SIG-M5 (cell line): ENCODE data around the gene ZNF407.
"Not testable (repeated sequence)": the region's sequence is repeated elsewhere in the genome, so short reads cannot be mapped to it uniquely, and the experiment has no call there.

ENCODE experiments used
- DNase-seq: peaks from one replicate; lab custom pipeline; 2025; lab: John Stamatoyannopoulos, UW

The ZNF407 gene

GRCh38 chr18:75072672-75073371, 475.2 kb downstream of the ZNF407 start:
- no peak for DNase-seq

GRCh38 chr18:75073654-75074053, 476.0 kb downstream of the ZNF407 start:
- no peak for DNase-seq

GRCh38 chr18:75074196-75075015, 476.7 kb downstream of the ZNF407 start:
- DNase-seq: no peak

GRCh38 chr18:75075016-75075305, 477.3 kb downstream of the ZNF407 start:
- DNase-seq: no peak

GRCh38 chr18:75075429-75075841, 477.8 kb downstream of the ZNF407 start:
- DNase-seq: no peak

- no peak for DNase-seq
Measured at GRCh38 chr18:75076286-75076685, 478.6 kb downstream of the ZNF407 start.

- DNase-seq: no peak
Measured at GRCh38 chr18:75081486-75081885, 483.8 kb downstream of the ZNF407 start.

- no peak for DNase-seq
Measured at GRCh38 chr18:75083131-75083530, 485.5 kb downstream of the ZNF407 start.

- no peak for DNase-seq
Measured at GRCh38 chr18:75083761-75084160, 486.1 kb downstream of the ZNF407 start.

GRCh38 chr18:75085676-75086075, 488.0 kb downstream of the ZNF407 start:
- DNase-seq: not testable (repeated sequence)

- DNase-seq: no peak
Measured at GRCh38 chr18:75086494-75087034, 488.9 kb downstream of the ZNF407 start.

GRCh38 chr18:75087119-75088020, 489.7 kb downstream of the ZNF407 start:
- DNase-seq: no peak

- DNase-seq: no peak
Measured at GRCh38 chr18:75088021-75088506, 490.4 kb downstream of the ZNF407 start.

GRCh38 chr18:75088622-75089211, 491.0 kb downstream of the ZNF407 start:
- no peak for DNase-seq

GRCh38 chr18:75089748-75090327, 492.2 kb downstream of the ZNF407 start:
- no peak for DNase-seq

GRCh38 chr18:75090336-75090735, 492.7 kb downstream of the ZNF407 start:
- DNase-seq: no peak

GRCh38 chr18:75097491-75098225, 500.0 kb downstream of the ZNF407 start:
- DNase-seq: no peak

GRCh38 chr18:75100832-75101630, 503.4 kb downstream of the ZNF407 start:
- DNase-seq: no peak

GRCh38 chr18:75101916-75102315, 504.2 kb downstream of the ZNF407 start:
- no peak for DNase-seq

GRCh38 chr18:75104029-75104428, 506.4 kb downstream of the ZNF407 start:
- not testable (repeated sequence) for DNase-seq
